Spinal cord (tissue), 10 donors: ENCODE results near the gene CASK. TPM values are rescaled to one million over a fixed set of nuclear protein-coding genes. Genes with fewer than 3 reads are reported as not detected.
"Not testable (repeated sequence)": the region's sequence is repeated elsewhere in the genome, so short reads cannot be mapped to it uniquely, and the experiment has no call there.

Experiments used
- DNase-seq, 6 donors: peaks; one replicate each; pipeline versions ENCODE4 v3.0.0 to v3.0.0-alpha.2; 2013 to 2015; ENCODE audit warnings: low spot score in 6 of 6, low read depth in 4 of 6
- H3K27ac ChIP-seq: one replicate; pipeline ENCODE4 v1.5.1; 2013; ENCODE audit warnings: low read depth, low read length, control low read depth
- H3K27me3 ChIP-seq: one replicate; pipeline ENCODE4 v1.6.1; 2013; ENCODE audit warnings: low read length; ENCODE audit not compliant: control insufficient read depth, insufficient read depth
- H3K36me3 ChIP-seq: one replicate; pipeline ENCODE4 v1.6.1; 2013; ENCODE audit warnings: low read length; ENCODE audit not compliant: control insufficient read depth, insufficient read depth
- H3K4me1 ChIP-seq: one replicate; pipeline ENCODE4 v1.6.1; 2013; ENCODE audit warnings: low read length; ENCODE audit not compliant: control insufficient read depth, insufficient read depth
- H3K4me3 ChIP-seq: one replicate; pipeline ENCODE4 v1.5.1; 2013; ENCODE audit warnings: low read depth, low read length, control low read depth
- H3K9me3 ChIP-seq: one replicate; pipeline ENCODE4 v1.6.1; 2013; ENCODE audit warnings: low read length; ENCODE audit not compliant: control insufficient read depth, insufficient read depth
- WGBS: methylation state at CpG from one replicate; pipeline ENCODE4 v1.1.5; 2013; ENCODE audit warnings: missing lambda C conversion rate; ENCODE audit not compliant: insufficient coverage; 5-methylcytosine and 5-hydroxymethylcytosine counted together
- polyA plus RNA-seq, 2 donors: library from polyadenylated mRNA; unstranded; fragments of 120-200 nt; gene quantifications; one replicate each; pipeline ENCODE4 v1.2.1, GENCODE V29; 2013; ENCODE audit not compliant: insufficient read length in 2 of 2
- total RNA-seq, 2 donors: library from RNA; depleted of rRNA in 1 of 2; stranded (reverse); fragments of 120-200 nt in 1 of 2; fragments of >200 nt in 1 of 2; gene quantifications; one replicate each; pipeline versions ENCODE4 v1.2.3 to v1.2.4, GENCODE V29; 2013 to 2014
- donor health status: healthy.

The CASK gene
- total and polyA plus RNA-seq, 4 donors: 45.0 to 91.1 (median 57.9) TPM

DNA sequence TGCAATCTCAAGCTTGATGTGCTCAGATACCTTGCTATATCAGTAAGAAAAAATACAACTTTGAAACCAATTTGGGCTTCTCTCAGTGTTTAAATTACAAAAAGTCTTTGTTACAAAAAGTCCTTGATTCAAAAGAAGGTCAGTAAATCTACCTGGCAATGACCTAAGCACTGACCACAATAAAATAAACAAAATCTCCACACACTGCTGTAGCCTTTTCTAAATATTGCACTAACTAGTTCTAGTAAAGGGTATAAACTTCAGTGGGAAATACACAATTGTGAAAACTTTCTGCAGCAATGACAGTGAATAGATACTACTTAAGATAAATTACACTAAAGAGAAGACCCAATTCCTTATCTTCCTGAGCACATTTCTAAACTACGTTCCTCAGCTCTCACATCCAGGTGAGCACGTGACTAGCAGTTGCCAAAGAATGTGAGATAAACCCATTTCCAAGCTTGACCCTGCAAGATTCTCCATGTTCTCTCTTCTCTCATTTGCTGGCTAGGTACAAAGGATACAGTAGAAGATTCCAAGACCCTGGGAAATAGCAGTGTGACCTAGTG is 316.0 kb downstream of the CASK start:
- H3K4me3 ChIP-seq: no peak overlapping the region
- 60% methylated on average over 1 of the region's 2 CpGs for WGBS
- peaks cover 2% of the 10 kb centered on the region for H3K27me3 ChIP-seq
- H3K36me3 ChIP-seq: peaks cover 3% of the 10 kb centered on the region
- no peak for DNase-seq
- H3K9me3 ChIP-seq: no peaks in the 10 kb centered on the region
- no peak overlapping the region for H3K27ac ChIP-seq
- no peaks in the 10 kb centered on the region for H3K4me1 ChIP-seq

DNA sequence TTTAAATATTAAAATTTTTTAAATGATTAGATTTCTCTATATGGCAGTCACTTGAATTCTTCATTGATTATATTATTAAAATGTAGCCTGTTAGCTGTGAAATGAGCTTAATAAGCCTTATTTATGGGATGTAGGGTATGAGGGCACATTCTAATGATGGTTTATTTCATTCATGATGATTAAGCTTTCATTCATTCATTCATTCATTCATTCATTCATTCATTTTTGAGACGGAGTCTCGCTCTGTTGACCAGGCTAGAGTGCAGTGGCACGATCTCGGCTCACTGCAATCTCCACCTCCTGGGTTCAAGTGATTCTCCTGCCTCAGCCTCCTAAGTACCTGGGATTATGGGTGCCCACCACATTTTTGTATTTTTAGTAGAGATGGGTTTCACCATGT is 317.3 kb downstream of the CASK start:
- H3K4me1 ChIP-seq, H3K36me3 ChIP-seq, H3K4me3 ChIP-seq: not testable (repeated sequence)

DNA sequence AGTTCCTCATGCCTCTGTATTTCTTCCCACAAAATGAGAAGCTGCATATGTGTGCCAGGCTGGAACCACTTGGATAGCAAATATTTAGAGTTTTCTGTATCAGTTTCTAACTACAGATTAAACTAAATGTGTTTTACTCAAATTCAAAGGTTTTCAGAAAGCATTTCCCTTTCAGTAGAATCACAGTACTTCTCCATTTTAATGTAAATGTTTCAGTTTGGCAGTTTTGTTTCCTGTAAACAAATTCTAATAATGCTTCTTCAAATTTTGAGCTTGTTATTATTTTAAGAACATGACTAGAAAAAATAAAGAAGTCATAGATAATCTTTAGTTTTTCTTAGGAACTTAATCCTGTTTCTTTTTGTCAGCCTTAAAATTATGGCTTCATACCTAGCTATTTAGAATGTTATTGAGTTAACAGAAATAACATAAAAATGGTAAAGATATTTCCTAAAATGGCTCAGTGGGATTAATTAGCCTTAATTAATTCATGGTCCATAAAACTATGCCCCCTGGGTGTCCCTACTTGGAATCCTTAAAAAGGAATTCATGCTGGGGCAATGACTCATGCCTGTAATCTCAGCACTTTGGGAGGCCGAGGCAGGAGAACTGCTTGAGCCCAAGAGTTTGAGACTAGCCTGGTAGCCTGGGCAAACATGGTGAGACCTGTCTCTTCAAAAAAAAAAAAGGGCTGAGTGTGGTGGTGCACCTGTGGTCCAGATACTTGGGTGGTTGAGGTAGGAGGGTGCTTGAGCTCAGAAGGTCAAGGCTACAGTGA is 318.4 kb downstream of the CASK start:
- H3K36me3 ChIP-seq: peaks cover 3% of the 10 kb centered on the region
- WGBS: 55% methylated on average over 1 of the region's 1 CpG
- peaks cover 4% of the 10 kb centered on the region for H3K27me3 ChIP-seq

More for the DNA sequence above, 317.3 kb downstream of the CASK start:
- H3K9me3 ChIP-seq, DNase-seq, H3K27me3 ChIP-seq, H3K27ac ChIP-seq: not testable (repeated sequence)
- WGBS: no CpG with 5 or more reads among the region's 4 CpGs

DNA sequence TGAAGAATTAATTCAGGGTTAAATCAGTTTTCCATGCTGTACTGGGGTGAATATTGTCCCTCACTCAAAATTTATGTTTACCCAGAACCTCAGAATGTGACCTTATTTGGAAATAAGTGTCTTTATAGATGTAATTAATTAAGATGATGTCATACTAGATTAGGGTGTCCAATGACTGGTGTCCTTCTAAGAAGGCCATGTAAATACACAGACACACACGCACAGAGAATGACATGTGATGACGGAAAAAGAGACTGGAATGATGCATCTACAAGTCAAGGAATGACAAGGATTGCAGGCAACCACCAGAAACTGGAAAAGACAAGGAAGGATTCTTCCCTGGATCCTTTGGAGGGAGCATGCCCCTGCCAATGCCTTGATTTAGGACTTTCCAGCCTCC is 319.2 kb downstream of the CASK start:
- H3K4me1 ChIP-seq: no peaks in the 10 kb centered on the region
- no peak for DNase-seq
- no peak overlapping the region for H3K27ac ChIP-seq
- H3K36me3 ChIP-seq: no peaks in the 10 kb centered on the region
- H3K4me3 ChIP-seq: no peak overlapping the region
- H3K9me3 ChIP-seq: no peaks in the 10 kb centered on the region
- peaks cover 4% of the 10 kb centered on the region for H3K27me3 ChIP-seq
- WGBS: 90% methylated on average over 1 of the region's 2 CpGs

More for the DNA sequence above, 318.4 kb downstream of the CASK start:
- Histone ChIP-seq H3K4me3 (no peak overlapping the region), H3K9me3 (no peaks in the 10 kb centered on the region), H3K27ac (no peak overlapping the region), H3K4me1 (no peaks in the 10 kb centered on the region)
- DNase-seq: peak in 1 of 6 donors; percentile 32

GRCh38 chrX:41603596-41603995 is 319.8 kb downstream of the CASK start:
- Histone ChIP-seq H3K27me3 (peaks cover 7% of the 10 kb centered on the region), H3K4me1 (no peaks in the 10 kb centered on the region), H3K9me3 (no peaks in the 10 kb centered on the region), H3K36me3 (no peaks in the 10 kb centered on the region), H3K27ac (no peak overlapping the region), H3K4me3 (no peak overlapping the region)
- WGBS: no CpG with 5 or more reads among the region's 1 CpG
- no peak for DNase-seq

- no CpG with 5 or more reads among the region's 2 CpGs for WGBS
- Histone ChIP-seq H3K27me3 (peaks cover 7% of the 10 kb centered on the region), H3K9me3 (no peaks in the 10 kb centered on the region), H3K4me1 (no peaks in the 10 kb centered on the region), H3K36me3 (no peaks in the 10 kb centered on the region), H3K27ac (no peak overlapping the region), H3K4me3 (no peak overlapping the region)
- DNase-seq: no peak
Measured at GRCh38 chrX:41602816-41603345, 320.5 kb downstream of the CASK start.

DNA sequence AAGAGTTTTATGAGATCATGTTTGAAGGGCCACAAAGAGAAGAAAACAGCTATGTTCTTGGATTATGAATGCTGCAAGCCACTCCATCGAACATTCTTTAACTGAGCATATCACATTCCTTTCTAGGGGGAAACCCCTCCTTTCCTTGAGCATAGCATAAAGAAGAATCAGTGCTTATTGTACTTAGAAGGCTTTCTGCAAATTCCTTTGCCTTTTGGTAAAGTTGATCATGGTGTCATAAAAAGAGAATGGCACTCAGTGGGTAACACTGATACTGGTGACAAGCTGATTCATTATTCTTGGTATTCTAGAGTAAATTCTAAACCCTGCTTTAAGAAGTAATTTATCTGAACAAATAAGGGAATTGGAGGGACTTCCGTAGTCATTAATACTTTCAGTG is 323.1 kb downstream of the CASK start:
- Histone ChIP-seq H3K9me3 (no peaks in the 10 kb centered on the region), H3K27ac (peak overlapping the region; percentile 47), H3K4me3 (no peak overlapping the region), H3K36me3 (no peaks in the 10 kb centered on the region), H3K27me3 (peaks cover 7% of the 10 kb centered on the region), H3K4me1 (no peaks in the 10 kb centered on the region)
- DNase-seq: peak in 1 of 6 donors; percentile 3
- WGBS: no CpG with 5 or more reads among the region's 2 CpGs

GRCh38 chrX:41599507-41599906 is 323.8 kb downstream of the CASK start:
- no peaks in the 10 kb centered on the region for H3K36me3 ChIP-seq
- WGBS: 80% methylated on average over 1 of the region's 1 CpG
- no peaks in the 10 kb centered on the region for H3K9me3 ChIP-seq
- peak in 1 of 6 donors; percentile 31 for DNase-seq
- H3K4me1 ChIP-seq: no peaks in the 10 kb centered on the region
- peak overlapping the region; percentile 40 for H3K27ac ChIP-seq
- H3K27me3 ChIP-seq: peaks cover 10% of the 10 kb centered on the region
- no peak overlapping the region for H3K4me3 ChIP-seq

DNA sequence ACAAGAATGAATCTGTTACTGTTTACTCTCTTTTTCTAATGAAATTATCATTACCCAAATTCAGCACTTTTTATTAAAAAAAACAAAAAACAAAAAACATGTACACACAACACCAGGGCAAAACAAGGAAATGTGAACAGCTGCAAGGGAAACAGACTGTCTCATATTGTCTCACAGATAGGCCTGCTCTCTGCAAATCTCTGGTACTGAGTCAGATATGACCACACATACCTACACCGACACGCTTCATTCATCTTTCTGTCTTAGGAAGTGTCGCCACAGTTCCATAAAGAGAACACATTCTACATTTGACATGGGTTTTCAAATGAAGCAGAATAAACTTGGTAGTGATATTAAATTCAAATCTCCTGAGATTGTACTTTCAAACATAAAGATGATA is 326.8 kb downstream of the CASK start:
- H3K4me1 ChIP-seq: no peaks in the 10 kb centered on the region
- H3K9me3 ChIP-seq: no peaks in the 10 kb centered on the region
- peaks cover 8% of the 10 kb centered on the region for H3K27me3 ChIP-seq
- no peaks in the 10 kb centered on the region for H3K36me3 ChIP-seq
- no peak overlapping the region for H3K27ac ChIP-seq
- no peak for DNase-seq
- H3K4me3 ChIP-seq: no peak overlapping the region
- WGBS: no CpG with 5 or more reads among the region's 3 CpGs

DNA sequence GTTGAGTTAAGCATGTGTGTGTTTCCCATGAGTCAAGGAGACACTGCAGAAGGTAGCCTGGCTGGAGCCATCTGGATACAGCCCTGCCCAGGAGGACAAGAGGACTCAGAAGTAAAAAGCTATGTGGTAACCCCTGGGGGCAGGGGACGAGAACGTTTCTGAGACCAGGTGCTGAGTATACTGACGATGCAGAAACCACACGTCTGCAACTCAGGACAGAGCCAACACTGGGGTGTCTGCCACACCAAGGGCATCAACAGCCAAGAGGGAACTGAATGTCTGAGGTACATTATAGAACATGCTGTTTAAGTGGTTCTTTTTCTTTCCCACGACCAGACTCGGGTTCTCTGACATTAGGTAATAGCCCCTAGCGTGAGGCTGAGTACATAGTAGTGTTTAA is 328.7 kb downstream of the CASK start:
- Histone ChIP-seq H3K9me3 (no peaks in the 10 kb centered on the region), H3K4me3 (no peak overlapping the region), H3K27me3 (peaks cover 6% of the 10 kb centered on the region), H3K4me1 (no peaks in the 10 kb centered on the region), H3K36me3 (no peaks in the 10 kb centered on the region), H3K27ac (no peak overlapping the region)
- 46% methylated on average over 4 of the region's 7 CpGs for WGBS
- no peak for DNase-seq
